GM21717 (cell line): ENCODE data around the gene DESI1.
A peak's percentile ranks its signal among the peaks of the same experiment; 100 is the strongest.
"Not testable (repeated sequence)": the region's sequence is repeated elsewhere in the genome, so short reads cannot be mapped to it uniquely, and the experiment has no call there.

Experiments
- ATAC-seq: cut with Tn5 transposase; IDR thresholded peaks from one replicate; pipeline ENCODE4 v1.9.1; 2021; ENCODE audit warnings: mild to moderate bottlenecking, moderate library complexity; ENCODE audit not compliant: unreplicated experiment

The DESI1 gene

DNA sequence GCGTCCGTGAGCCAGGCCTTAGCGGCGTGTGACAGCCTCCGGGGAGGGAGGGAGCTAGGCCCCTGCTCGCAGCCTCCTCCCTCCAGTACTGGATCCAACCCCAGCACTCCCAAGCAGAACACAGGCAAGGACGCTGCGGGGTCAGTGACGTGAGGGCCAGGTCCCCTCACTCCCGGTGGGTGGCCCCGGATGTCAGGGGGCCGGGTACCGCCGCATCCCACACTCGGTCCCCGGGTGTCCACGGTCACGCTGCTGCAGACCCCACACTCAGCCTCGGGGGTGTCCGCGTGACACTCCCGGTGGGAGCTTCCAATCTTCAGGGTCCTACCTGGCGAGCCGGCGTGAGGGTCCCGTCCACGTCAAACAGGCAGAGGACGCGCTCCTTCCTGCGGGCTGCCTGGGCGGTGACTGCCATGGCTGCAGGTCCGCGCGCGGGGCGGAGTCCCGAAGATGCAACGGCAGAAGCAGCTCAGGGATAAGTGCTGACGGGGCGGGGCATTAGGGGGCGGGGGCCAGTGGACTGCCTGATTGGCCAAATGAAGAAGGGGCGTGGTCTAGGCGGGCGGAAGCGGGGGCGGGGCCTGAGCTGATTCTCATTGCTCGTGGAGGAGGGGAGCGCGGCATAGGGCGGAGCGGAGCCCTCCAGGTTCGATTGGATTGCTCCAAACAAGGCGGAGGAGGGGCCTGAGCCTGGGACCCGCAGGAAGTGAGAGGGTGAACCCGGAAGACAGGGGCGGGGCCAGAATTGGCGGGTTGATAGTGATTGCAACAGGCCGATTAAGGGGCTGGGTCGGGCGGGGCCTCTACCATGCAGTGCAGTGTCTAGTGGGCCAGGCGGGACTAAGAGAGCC lies 31.2 kb downstream of the DESI1 start, which contains the start of gene PMM1:
PMM1 (minus strand) TSS at position 450 of the 851 bp plus-strand sequence; CDS start at position 415, 35 bp downstream.
- peak; percentile 84 for ATAC-seq

DNA sequence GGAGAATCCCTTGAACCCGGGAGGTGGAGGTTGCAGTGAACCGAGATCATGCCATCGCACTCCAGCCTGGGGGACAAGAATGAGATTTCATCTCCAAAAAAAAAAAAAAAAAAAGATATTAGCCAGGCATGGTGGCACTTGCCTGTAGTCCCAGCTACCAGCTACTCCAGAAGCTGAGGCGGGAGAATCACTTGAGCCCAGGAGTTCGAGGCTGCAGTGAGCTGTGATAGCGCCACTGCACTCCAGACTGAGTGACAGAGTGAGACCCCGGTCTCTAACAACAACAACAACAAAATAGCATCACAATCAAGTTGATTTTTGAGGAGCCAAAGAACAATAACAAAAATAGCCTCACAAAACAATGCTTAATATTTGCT lies 33.5 kb downstream of the DESI1 start:
- ATAC-seq = no peak

DNA sequence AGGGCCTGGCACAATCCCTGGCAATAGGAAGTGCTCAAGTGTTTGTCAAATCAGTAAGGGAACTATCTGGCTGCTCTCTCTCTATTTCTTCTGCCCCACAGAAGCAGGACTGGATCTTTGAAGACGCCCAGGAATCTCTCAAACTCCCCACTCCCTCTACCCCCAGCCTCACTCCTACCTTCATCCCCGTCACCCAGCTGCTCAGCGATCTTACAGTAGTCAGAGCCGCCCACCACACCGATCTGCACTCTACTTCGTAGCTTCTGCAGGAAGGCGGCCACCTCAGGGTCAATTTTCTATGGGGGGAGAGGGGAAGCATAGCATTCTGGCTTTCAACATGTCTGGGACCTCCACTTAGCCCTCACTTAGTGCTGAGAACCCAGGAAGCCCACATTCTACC lies 34.9 kb downstream of the DESI1 start:
- ATAC-seq = no peak

DNA sequence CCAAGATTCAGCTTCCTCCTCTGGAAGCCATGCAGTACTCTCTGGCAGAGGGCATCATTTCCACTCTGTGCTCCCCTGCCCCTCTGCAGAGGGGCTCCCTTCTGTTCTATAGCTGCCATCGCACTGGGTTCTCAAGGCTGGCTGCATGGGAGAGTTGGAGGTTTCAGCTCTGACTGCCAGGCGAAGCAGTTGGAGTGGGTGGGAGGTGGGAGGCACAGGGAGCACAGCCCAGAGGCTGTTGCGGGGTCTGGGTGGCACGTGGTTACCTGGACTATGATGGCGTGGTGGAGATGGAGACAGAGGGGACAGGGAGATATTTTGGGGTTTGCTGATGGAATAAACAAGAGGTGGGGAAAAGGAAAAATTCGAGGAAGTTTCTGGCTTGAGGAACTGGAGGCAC lies 36.0 kb downstream of the DESI1 start:
- ATAC-seq = no peak

DNA sequence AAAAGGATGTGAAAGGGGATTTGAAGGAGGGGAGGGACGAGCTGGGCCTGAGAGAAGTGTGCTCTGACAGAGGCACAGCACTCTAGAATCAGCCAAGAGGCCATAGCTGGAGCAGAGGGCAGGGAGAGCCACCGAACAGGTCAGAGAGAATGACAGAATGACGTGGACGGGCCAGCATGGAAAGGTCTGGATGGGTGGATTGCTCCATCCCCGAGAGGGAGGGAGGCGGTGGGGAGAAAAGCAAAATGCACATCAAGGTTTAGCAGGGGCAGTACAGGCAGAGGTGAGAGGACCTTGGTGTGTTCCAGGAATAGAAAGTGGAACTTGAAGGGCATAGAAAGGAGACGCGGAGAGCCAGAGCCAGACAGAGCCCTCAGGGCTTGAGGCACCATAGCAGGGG lies 38.1 kb downstream of the DESI1 start:
- no peak for ATAC-seq

DNA sequence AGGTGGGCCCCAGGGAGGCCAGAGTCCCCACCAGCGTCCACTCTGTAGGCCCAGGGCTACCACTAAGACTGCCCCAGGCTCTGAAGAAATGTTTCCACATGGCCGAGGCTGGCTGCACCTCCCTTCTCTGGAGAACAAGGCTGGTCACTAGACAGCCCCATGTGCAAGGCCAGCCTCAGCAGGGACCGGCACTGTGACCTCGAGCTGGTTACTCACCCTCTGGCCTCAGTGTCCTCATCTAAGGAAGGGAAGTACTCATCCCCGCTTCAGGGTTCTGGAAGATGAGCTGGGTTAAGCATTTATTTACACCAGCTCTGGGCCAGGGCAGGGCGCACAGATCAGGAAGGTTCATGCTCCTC lies 40.9 kb downstream of the DESI1 start:
- no peak for ATAC-seq

DNA sequence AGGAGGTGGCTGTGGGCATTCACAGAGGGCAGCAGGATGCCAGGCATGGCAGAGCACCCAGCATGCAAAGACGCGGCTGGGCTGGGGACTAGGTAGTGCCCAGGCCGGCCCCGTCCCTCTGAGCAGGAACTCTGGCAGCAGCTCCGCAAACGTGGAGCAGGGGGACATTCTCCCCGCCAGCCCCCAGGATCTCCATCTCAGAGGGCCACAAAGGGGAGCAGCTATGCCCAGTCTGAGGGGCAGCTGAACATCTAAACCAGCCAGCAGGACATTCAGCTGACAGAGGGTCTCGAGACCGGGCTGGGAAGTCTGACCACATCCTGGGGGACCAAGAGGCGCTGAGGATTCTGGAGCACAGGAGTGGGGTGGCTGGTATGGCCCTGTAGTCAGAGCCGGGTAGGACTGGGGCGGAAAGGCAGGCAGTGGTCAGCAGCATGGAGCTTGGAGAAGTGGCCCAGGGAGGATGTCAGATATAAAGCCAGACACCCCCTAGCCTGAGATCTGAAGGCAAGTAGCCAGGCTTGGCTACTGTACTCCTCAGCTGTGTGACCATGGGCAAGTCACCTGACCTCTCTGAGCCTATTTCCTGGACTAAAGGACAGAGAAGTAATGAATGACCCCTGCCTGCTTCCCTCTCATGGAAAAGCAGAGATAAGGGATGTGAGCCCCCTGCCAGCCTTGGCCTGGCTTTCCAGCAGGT lies 41.4 kb downstream of the DESI1 start:
- no peak for ATAC-seq

DNA sequence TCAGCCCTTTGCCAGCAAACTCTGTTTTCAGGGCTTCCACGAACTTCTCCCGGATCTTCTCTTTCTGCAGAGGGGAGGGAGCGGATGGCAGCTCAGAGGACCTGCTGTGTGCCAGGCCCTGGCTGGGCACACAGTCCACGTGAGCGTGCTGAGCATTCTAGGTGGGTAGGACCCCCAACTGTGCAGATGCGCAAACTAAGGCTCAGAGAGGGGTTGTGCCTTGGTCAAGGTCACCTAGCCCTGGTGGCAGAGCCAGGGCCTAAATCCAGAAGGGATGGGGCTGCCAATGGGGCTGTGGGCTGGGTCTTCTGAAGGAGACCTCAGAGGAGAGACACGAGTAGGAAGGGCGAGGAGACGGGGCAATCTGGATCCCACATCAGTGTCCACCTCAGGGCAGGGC lies 42.0 kb downstream of the DESI1 start:
- ATAC-seq = no peak

DNA sequence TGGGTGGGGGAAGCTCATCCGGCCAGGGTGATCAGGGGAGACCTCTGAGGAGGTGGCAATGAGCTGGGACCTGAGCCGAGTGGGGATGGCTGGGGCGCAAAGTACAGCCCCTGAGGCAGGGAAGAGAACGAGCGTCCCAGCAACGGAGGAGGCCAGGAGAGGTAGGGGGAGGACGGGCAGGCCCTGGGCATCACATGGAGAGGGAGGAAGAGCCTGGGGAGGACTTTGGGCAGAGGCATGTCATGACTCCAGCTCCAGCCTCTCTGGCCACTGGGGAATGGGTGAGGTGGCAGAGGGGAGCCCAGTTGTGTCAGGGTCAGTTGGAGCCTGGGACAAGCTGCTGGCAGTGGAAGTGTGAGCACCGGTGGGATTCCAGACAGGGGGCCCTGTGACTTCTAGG lies 42.7 kb downstream of the DESI1 start:
- ATAC-seq = no peak

DNA sequence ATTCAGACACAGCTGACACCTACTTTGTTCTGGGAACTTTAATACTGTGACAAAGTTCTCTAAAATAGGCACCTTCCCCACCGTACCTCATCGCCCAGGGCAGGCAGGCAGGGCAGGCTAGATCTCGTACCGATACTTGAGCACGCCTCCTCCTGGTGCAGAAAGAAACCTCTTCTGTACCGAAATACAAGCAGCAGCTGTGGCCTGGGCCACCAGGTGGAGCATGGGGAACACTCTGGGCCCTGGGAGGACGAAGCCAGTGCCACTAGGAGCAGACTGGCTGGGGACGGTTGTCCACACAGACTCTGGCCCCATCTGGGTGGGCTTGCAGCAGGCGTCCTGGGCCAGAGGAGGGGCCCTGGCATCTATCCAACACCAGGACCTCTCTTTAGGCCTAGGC lies 44.0 kb downstream of the DESI1 start:
- ATAC-seq = no peak

DNA sequence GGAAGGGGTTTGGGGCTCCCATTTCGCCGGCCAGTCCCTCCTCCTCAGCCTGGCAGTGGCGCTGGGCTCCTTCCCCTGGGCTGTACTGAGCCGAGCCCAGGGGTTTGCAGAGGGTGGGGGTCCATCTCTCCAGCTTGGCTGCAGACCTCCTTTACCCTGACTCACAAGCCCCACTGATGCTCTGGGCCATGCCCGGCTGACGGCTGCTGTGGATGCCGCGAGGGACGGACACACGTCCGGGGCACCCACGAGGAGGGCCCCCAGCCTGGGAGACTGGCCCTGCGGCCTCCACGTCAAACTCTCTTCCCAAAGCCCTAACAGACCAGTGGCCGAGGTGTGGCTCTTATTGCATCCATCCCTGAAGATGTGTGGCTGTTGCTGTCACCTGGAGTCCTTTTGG lies 45.3 kb downstream of the DESI1 start:
- ATAC-seq = no peak

DNA sequence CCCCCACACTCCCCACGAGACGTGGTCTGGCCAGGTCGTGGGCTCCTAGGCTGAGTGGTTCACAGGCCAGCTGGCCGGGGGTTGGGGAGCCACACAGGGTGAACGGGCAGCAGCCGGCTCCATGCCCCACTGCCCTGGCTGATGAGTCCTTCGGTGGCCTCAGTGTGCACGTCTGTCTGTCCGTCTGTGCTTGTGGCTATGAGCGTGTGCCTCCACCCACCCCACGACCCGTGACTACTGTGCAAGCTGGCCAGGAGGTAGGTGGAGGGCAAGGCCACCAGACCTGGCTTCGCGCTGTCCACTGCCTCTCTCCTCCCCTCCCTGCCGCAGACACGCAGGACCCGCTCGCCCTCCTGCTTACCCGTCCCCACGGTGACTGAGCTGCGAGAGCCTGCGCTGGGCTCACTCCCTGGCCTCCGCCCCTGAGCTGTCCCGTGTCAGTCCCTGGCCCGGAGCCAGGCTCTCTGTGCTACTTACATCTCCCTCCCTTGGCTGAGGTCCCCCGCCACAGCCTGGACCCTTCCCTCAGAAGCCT lies 45.9 kb downstream of the DESI1 start:
- ATAC-seq = no peak

DNA sequence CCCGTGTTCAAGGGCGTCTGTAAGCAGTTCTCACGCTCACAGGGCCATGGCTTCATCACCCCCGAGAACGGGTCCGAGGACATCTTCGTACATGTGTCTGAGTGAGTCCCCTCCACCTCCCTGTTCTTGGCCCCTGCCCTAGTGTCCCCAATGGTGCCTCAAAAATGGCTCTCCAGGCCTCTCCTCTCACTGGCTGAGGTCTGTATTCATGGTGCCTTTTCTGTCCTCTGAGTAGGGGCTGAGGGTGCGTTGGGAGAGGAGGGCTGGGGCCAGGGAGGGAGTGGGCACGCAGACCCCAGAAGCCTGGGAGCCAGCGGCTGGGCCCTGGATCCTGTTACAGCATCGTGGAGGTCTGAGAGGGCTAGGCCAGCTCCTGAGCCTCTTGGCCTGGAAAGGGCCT lies 47.2 kb downstream of the DESI1 start:
- ATAC-seq = no peak

DNA sequence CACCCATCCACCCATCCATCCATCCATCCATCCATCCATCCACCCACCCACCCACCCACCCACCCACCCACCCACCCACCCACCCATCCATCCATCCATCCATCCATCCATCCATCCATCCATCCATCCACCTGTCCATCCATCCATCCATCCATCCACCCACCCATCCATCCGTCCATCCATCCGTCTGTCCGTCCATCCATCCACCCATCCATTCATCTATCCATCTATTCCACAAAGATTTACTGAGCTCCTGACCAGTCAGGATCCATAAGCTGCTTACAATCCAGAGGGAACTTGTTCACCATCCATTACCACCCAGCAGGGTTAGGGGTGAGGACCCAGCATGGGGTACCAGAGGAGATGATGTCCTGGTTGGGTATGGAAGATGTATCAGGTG lies 48.5 kb downstream of the DESI1 start:
- ATAC-seq = not testable (repeated sequence)

DNA sequence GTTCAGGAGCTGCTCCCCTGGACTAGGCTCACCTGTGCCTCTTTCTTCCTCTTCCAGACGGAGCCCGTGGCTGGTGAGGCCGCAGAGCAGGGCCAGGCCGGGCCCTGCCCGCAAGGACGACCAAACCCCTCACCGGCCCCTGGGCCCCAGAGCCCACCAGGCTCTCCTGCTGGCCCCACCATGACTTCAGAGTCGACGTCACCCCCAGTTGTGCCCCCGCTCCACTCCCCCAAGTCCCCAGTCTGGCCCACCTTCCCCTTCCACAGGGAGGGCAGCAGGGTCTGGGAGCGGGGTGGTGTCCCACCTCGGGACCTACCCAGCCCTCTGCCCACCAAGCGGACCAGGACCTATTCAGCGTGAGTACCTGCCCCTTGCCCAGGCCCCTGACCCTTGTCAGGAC lies 49.1 kb downstream of the DESI1 start:
- no peak for ATAC-seq

DNA sequence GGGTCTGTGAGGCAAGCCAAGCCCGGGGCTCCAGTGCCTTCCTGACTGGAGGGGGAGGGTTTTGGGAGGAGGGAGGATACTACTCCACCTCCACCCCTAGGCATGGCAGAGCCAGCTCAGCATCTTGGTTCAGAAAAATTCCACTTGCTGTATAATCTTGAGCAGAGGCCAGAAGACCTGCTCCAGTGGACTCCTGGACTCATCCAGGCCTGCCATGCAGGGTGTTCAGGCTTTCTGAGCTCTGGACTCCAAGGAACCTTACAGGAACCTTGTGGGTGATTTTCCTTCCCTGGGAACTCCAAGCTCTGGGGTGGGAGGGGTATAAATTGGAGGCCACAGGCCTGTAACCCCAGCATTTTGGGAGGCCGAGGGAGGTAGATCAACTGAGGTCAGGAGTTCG lies 50.6 kb downstream of the DESI1 start:
- ATAC-seq = no peak

DNA sequence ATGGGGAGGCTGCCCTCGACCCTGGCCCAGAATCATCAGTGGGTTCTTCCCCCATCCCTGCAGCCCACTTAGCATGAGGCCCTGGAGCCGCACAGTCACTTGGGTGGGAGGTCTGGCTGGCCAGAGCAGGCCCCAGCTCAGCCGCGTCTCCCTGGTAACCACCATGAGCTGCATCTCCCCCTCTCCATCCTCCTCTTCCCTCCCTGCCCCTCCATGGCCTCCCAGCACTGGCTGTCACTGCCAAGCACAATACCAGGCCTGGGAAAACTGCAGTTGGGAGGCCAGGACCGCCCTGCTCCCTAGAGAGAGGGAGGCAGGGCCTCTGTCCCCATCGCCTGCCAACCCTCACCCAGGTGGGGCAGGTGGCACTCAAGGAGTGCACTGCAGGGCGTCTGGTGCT lies 52.0 kb downstream of the DESI1 start:
- no peak for ATAC-seq

DNA sequence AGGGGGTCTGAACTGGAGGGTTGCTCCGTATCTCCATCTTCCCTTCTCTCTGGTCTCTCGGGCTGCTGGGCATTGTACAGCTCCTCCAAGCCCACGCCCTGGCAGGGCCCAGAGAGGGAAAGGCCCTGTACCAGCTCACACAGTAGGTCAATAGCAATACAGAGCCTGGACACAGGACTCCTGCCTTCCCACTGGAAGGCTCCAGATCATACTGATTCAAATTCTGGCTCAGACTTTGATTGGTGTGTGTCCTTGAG lies 53.4 kb downstream of the DESI1 start:
- ATAC-seq = no peak

DNA sequence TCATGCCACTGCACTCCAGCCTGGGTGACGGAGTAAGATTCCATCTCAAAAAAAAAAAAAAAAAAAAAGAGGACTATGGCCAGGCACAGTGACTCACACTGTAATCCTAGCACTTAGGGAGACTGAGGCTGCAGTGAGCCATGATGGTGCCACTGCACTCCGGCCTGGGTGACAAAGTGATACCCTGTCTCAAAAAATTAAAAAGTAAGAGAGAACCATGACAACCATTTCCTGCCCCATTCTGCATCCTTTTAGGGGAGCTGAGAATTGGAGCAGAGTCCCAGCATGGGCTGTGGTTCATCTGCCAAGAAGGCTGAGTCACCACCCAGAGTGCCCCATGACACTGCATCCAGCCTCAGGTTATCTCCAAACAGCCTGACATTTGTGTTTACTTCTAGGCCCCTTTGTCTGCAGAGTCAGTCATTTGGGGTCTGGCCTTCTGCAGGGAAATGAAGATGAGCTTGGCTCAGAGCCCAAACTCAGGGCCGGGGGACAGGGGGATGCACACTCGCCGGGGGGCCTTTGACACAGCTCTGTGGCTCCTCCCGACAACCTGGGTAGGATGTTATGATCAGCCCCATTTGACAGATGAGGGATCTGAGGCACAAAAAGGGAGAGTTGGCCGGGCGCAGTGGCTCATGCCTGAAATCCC lies 55.3 kb downstream of the DESI1 start:
- no peak for ATAC-seq

DNA sequence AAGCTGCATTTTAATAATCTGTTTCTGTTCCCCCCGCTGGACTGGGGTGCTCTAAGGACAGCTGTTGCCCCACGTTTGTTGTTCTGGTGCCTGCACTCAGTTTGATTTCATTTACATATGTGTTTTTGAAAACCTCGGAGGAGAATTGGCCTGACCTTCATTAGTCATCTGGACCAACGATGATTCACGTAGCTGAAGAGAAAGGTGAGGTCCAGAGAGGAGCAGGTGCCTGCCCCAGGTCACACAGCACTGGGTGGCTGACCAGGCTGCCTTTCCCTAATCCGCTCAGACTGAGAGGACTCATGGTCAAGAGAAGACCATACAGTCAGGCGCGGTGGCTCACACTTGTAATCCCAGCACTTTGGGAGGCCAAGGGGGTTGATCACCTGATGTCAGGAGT lies 56.3 kb downstream of the DESI1 start:
- no peak for ATAC-seq

DNA sequence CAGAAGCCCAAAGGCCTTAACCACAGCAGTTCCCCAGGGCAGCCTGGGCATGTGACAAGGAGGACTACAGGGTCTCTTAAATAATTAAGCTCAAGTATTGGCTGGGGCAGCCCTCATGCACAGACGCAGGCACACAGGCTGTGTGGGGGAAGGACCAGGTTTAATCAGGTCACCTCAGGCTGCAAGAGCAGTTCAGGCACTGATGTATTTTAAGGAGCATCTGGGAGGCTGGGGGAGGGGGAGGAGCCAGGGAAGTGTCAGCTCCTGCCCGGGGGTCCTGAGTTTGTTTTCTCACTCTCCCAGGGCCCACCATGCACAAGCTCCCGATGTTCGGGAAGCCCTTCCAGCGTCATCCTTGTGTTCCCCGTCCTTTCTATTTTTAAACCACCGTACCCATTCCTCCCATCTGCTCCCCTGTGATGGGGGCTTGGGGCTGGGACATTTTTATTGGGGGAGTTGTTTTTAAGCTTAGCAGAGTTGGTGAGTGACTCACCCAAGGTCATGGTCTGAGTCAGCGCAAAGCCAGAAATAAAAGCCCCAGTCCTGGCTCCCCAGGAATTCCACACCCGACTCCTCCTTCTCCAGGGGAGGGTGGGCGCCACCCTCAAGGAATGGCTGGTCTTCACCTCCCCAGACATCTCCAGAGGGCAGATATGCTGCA lies 57.7 kb downstream of the DESI1 start:
- ATAC-seq = no peak

DNA sequence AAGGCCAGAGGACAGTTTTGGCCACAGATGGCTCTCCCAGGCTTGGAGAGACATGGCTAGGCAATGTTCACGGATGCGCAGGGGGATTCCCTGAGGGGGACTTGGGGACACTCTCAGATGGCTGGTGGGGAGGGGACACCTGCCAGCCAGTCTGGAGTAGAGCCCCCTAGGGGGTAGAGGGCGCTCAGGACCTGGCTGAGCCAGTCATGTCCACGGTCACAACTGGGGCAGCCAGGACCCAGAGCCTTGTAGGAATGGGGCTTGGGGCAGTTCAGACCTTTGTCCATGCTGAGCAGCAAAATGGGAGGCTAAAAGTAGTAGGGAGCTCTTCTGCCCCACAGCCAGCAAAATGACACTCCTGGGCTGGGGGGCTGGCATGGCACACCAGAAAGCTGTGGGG lies 58.4 kb downstream of the DESI1 start:
- ATAC-seq = no peak
